HCT116 (cell line): ENCODE data around the gene DDX47. TPM values are rescaled to one million over a fixed set of nuclear protein-coding genes. Genes with fewer than 3 reads are reported as not detected.

Experiments used
- ATAC-seq: fragments of 200-7000 bp; cut with Tn5 transposase; 2 replicates; pipeline ENCODE4 v1.9.1; 2020; ENCODE audit warnings: mild to moderate bottlenecking, moderate library complexity
- BruUV-seq: library from RNA; stranded (reverse); fragments of 400-500 nt; replicated peaks from 2 replicates; lab custom pipeline; 2021; lab: Mats Ljungman, UMichigan
- CTCF ChIA-PET: fragments of 300-600 bp; sonication (Branson Sonifier 250); formaldehyde crosslinking; loops from one replicate; lab custom pipeline; 2021; ENCODE audit warnings: antibody characterized with exemption; lab: Charles Lee
- POLR2A ChIA-PET: fragments of 300-600, 350-600 bp; sonication (Branson Sonifier 250); formaldehyde crosslinking; loops from one replicate; lab custom pipeline; 2021; ENCODE audit warnings: antibody characterized with exemption; lab: Charles Lee
- RAD21 ChIA-PET, 2 experiments: fragments of 300-600 bp; sonication (Branson Sonifier 250); formaldehyde crosslinking; loops; one replicate each; lab custom pipeline; 2023; ENCODE audit warnings: low total read pairs in 2 of 2; ENCODE audit not compliant: uncharacterized antibody in 2 of 2, unreplicated experiment in 2 of 2, low non-redundant PET in 1 of 2; lab: Charles Lee
- DNase-seq: peaks from one replicate; pipeline ENCODE4 v3.0.0-alpha.2; 2010; ENCODE audit warnings: low read depth, low spot score
- H2AFZ ChIP-seq: fragments of 200-600 bp; shearing (Covaris generic), sonication (generic); 2 replicates; pipeline ENCODE4 v1.6.1; 2017; ENCODE audit warnings: low read depth, mixed run types, mixed read lengths, antibody characterized with exemption, low read length; ENCODE audit not compliant: poor library complexity, severe bottlenecking
- H3K27ac ChIP-seq: 2 replicates; pipeline ENCODE4 v1.5.1; 2012; ENCODE audit warnings: low read depth, low read length
- H3K27me3 ChIP-seq: fragments of 200-600 bp; sonication (generic); 2 replicates; pipeline ENCODE4 v1.6.1; 2016; ENCODE audit warnings: mixed run types, low read length, mixed read lengths; ENCODE audit not compliant: insufficient read depth
- H3K36me3 ChIP-seq, 2 experiments: fragments of 200-500 bp in 1 of 2; fragments of 200-600 bp in 1 of 2; sonication (Bioruptor generic) in 1 of 2; sonication (generic) in 1 of 2; 2 replicates each; pipeline versions ENCODE4 v1.5.1 to v1.6.1; 2014 to 2016; ENCODE audit warnings: low read length in 2 of 2, inconsistent platforms in 1 of 2, mixed read lengths in 1 of 2, mixed run types in 1 of 2; ENCODE audit not compliant: insufficient read depth in 2 of 2, control insufficient read depth in 1 of 2
- H3K4me1 ChIP-seq, 2 experiments: fragments of 200-600 bp in 1 of 2; sonication (generic) in 1 of 2; 2 replicates each; pipeline versions ENCODE4 v1.5.1 to v1.6.1; 2012 to 2017; ENCODE audit warnings: low read length in 2 of 2, inconsistent platforms in 1 of 2, mild to moderate bottlenecking in 1 of 2, mixed read lengths in 1 of 2, mixed run types in 1 of 2, moderate library complexity in 1 of 2; ENCODE audit not compliant: insufficient read depth in 2 of 2, control insufficient read depth in 1 of 2
- H3K4me2 ChIP-seq: fragments of 200-600 bp; sonication (generic); 2 replicates; pipeline ENCODE4 v1.6.1; 2017; ENCODE audit warnings: mixed run types, low read length, mixed read lengths
- H3K4me3 ChIP-seq, 2 experiments: fragments of 200-600 bp in 1 of 2; sonication (generic) in 1 of 2; replicated peaks in 1 of 2; 2 replicates each; pipeline ENCODE4 v1.5.1; 2011 to 2016; ENCODE audit warnings: low read length in 2 of 2, control low read depth in 1 of 2, low read depth in 1 of 2, mild to moderate bottlenecking in 1 of 2, mixed read lengths in 1 of 2, mixed run types in 1 of 2
- H3K79me2 ChIP-seq: fragments of 200-600 bp; sonication (generic); 2 replicates; pipeline ENCODE4 v1.6.1; 2017; ENCODE audit warnings: mild to moderate bottlenecking, mixed run types, low read length, moderate library complexity, mixed read lengths; ENCODE audit not compliant: insufficient read depth
- H3K9ac ChIP-seq: fragments of 200-600 bp; sonication (generic); 2 replicates; pipeline ENCODE4 v1.6.1; 2016; ENCODE audit warnings: low read length, mixed read lengths
- H3K9me2 ChIP-seq: fragments of 200-600 bp; sonication (generic), shearing (Covaris generic); 2 replicates; pipeline ENCODE4 v1.6.1; 2017; ENCODE audit warnings: mixed run types, mild to moderate bottlenecking, moderate library complexity; ENCODE audit not compliant: insufficient read depth
- H3K9me3 ChIP-seq, 2 experiments: fragments of 200-500 bp in 1 of 2; fragments of 200-600 bp in 1 of 2; sonication (Bioruptor generic) in 1 of 2; sonication (generic) in 1 of 2; 2 replicates each; pipeline ENCODE4 v1.6.1; 2014 to 2017; ENCODE audit warnings: low read length in 2 of 2, mixed read lengths in 2 of 2, inconsistent platforms in 1 of 2, low read depth in 1 of 2, mild to moderate bottlenecking in 1 of 2, mixed run types in 1 of 2, moderate library complexity in 1 of 2; ENCODE audit not compliant: control insufficient read depth in 1 of 2, insufficient read depth in 1 of 2
- H4K20me1 ChIP-seq: fragments of 200-600 bp; sonication (generic), shearing (Covaris generic); 2 replicates; pipeline ENCODE4 v1.6.1; 2017; ENCODE audit warnings: mixed run types, mild to moderate bottlenecking, moderate library complexity; ENCODE audit not compliant: insufficient read depth
- CBX3 ChIP-seq: IDR thresholded peaks from 2 replicates; pipeline ENCODE4 v1.6.1; 2012; ENCODE audit warnings: low read depth
- FOSL1 ChIP-seq: IDR thresholded peaks from 2 replicates; pipeline ENCODE4 v1.6.1; 2012; ENCODE audit warnings: low read depth
- POLR2A ChIP-seq: IDR thresholded peaks from 2 replicates; pipeline ENCODE4 v1.7.0; 2011; ENCODE audit warnings: borderline replicate concordance; ENCODE audit not compliant: insufficient read depth, insufficient read length; ENCODE audit errors: extremely low read depth
- RAD21 ChIP-seq: IDR thresholded peaks from 2 replicates; pipeline ENCODE4 v1.6.1; 2012; ENCODE audit warnings: low read depth, mild to moderate bottlenecking
- SRF ChIP-seq: IDR thresholded peaks from 2 replicates; pipeline ENCODE4 v1.6.1; 2012; ENCODE audit warnings: low read depth
- TCF7L2 ChIP-seq: IDR thresholded peaks from 2 replicates; pipeline ENCODE4 v1.7.0; 2011; ENCODE audit warnings: borderline replicate concordance, inconsistent platforms; ENCODE audit not compliant: insufficient read depth, insufficient read length; ENCODE audit errors: extremely low read depth
- ZFX ChIP-seq: fragments of 450-650 bp; IDR thresholded peaks from 2 replicates; pipeline ENCODE4 v1.6.1; 2017
- ZNF274 ChIP-seq: fragments of 200-500 bp; sonication (Bioruptor generic); IDR thresholded peaks from 2 replicates; pipeline ENCODE4 v1.6.1; 2014; ENCODE audit warnings: mild to moderate bottlenecking, low read depth, low read length, inconsistent platforms
- intact Hi-C: fragments of 100-400 bp; cut with micrococcal nuclease; formaldehyde crosslinking; loops from 2 replicates; pipeline ENCODE4 v1.10.0; 2022
- total RNA-seq: library from RNA; stranded (reverse); gene quantifications from one replicate; pipeline ENCODE4 v1.2.1, GENCODE V29; 2021; ENCODE audit not compliant: unreplicated experiment
- TF ChIP-seq, protein P1 (sequence below), 3 experiments: fragments of 200-600 bp in 1 of 3; sonication (generic) in 1 of 3; IDR thresholded peaks in 2 of 3; conservative IDR thresholded peaks in 1 of 3; 2 replicates each; pipeline ENCODE4 v1.5.1; 2012 to 2017; ENCODE audit warnings: low read depth in 2 of 3, low read length in 2 of 3, antibody characterized with exemption in 1 of 3, borderline replicate concordance in 1 of 3, control low read depth in 1 of 3, mild to moderate bottlenecking in 1 of 3, mixed read lengths in 1 of 3, mixed run types in 1 of 3, moderate library complexity in 1 of 3; ENCODE audit not compliant: insufficient read depth in 1 of 3
- TF ChIP-seq, protein P2 (sequence below): IDR thresholded peaks from 2 replicates; pipeline ENCODE4 v1.6.1; 2012

DDX47 gene
- total RNA-seq, 1 experiment from 2014 or later = 103 TPM

DNA sequence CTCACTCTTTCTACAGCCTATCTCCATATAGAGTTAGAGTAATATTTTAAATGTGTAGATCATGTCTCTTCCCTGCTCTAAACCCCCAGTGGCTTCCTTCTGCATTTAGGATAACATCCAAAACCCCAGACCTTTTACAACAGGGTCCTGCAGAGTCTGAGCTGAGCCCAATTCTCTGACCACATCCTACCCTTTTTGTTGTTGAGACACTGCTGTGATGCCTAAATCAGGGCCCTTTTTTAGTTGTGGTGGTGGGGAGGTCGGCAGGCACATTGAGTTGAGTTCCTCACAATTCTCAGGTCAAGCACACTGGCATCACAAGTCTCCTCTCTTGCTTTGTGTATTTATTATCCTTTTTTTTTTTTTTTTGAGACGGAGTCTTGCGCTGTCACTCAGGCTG lies 1.8 kb upstream of the DDX47 start:
- RAD21 ChIA-PET = no interaction called here
- no TSS peak for BruUV-seq
- no peak for TF ChIP-seq FOSL1
- POLR2A ChIA-PET = no interaction called here
- Histone ChIP-seq H3K4me3 (no peak overlapping the region), H3K9me2 (no peaks in the 10 kb centered on the region), H3K9ac (no peak overlapping the region), H3K27ac (no peak overlapping the region), H3K4me2 (no peak overlapping the region), H3K79me2 (peaks cover 32% of the 10 kb centered on the region), H4K20me1 (no peaks in the 10 kb centered on the region), H3K4me1 (peaks cover 7 to 48% of the 10 kb centered on the region in 2 experiments; a peak in 3 of 4 replicates), H3K27me3 (no peaks in the 10 kb centered on the region), H3K9me3 (no peaks in the 10 kb centered on the region), H3K36me3 (peaks cover 12 to 19% of the 10 kb centered on the region in 2 experiments; a peak in 3 of 4 replicates), H2AFZ (no peak overlapping the region)
- ATAC-seq (no peak), DNase-seq (no peak)
- intact Hi-C loops = loop anchor here (10.0 kb wide), 2 partner anchors 173 to 283 kb away; no protein-coding TSS in a partner anchor
- CTCF ChIA-PET = interaction anchor here (2.1 kb wide), 1 partner anchor 22 kb away, joined by 11 read pairs; no protein-coding TSS in a partner anchor

- ATAC-seq = peak; percentile 63
Observed at GRCh38 chr12:12812174-12812573, 972 bp upstream of the DDX47 start.

More at GRCh38 chr12:12812174-12812573, 972 bp upstream of the DDX47 start:
- Histone ChIP-seq H2AFZ (no peak overlapping the region), H3K4me2 (peak overlapping the region; percentile 92), H4K20me1 (no peaks in the 10 kb centered on the region), H3K9me3 (no peaks in the 10 kb centered on the region), H3K4me3 (no peak overlapping the region), H3K9ac (no peak overlapping the region), H3K36me3 (peaks cover 12 to 28% of the 10 kb centered on the region in 2 experiments; a peak in 3 of 4 replicates), H3K27ac (no peak overlapping the region), H3K79me2 (peaks cover 41% of the 10 kb centered on the region), H3K9me2 (no peaks in the 10 kb centered on the region), H3K4me1 (peaks cover 9 to 52% of the 10 kb centered on the region in 2 experiments; a peak in 3 of 4 replicates), H3K27me3 (no peaks in the 10 kb centered on the region)
- RAD21 ChIA-PET = interaction anchor here (0.8 to 1.7 kb wide), 4 partner anchors 25 to 170 kb away, joined by 3 to 4 read pairs (median 4); partner anchors contain the start of gene GPRC5A (in 1 of the 2)
- intact Hi-C loops = loop anchor here (2.0 to 10.0 kb wide), 3 partner anchors 79 to 283 kb away; partner anchors contain the start of gene GPRC5A
- CTCF ChIA-PET = interaction anchor here (0.7 to 2.1 kb wide), 11 partner anchors 9 to 233 kb away, joined by 3 to 12 read pairs (median 3); no protein-coding TSS in a partner anchor
- POLR2A ChIA-PET = interaction anchor here (0.8 to 2.2 kb wide), 4 partner anchors 9 to 87 kb away, joined by 3 to 9 read pairs (median 4); no protein-coding TSS in a partner anchor
- TF ChIP-seq RAD21 (peak; percentile 77), ZNF274 (no peak), CBX3 (no peak), ZFX (no peak), POLR2A (no peak), TCF7L2 (no peak), SRF (no peak)
- TF ChIP-seq, protein P1, sequence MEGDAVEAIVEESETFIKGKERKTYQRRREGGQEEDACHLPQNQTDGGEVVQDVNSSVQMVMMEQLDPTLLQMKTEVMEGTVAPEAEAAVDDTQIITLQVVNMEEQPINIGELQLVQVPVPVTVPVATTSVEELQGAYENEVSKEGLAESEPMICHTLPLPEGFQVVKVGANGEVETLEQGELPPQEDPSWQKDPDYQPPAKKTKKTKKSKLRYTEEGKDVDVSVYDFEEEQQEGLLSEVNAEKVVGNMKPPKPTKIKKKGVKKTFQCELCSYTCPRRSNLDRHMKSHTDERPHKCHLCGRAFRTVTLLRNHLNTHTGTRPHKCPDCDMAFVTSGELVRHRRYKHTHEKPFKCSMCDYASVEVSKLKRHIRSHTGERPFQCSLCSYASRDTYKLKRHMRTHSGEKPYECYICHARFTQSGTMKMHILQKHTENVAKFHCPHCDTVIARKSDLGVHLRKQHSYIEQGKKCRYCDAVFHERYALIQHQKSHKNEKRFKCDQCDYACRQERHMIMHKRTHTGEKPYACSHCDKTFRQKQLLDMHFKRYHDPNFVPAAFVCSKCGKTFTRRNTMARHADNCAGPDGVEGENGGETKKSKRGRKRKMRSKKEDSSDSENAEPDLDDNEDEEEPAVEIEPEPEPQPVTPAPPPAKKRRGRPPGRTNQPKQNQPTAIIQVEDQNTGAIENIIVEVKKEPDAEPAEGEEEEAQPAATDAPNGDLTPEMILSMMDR (IDR thresholded peaks at IDR 0.05 in 2 of 3, conservative IDR thresholded peaks at IDR 0.05 in 1 of 3; ENCODE audit: borderline replicate concordance in 1 of 3, insufficient read depth in 1 of 3, low read depth in 2 of 3, low read length in 2 of 3) = peak; percentile 47 to 61 (median 55); a peak in 5 of 6 replicates
- TF ChIP-seq, protein P2, sequence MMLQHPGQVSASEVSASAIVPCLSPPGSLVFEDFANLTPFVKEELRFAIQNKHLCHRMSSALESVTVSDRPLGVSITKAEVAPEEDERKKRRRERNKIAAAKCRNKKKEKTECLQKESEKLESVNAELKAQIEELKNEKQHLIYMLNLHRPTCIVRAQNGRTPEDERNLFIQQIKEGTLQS = no peak
- BruUV-seq = no TSS peak
- DNase-seq = no peak
